CD4-positive, alpha-beta T cell treated with Interferon gamma for 1 hour (primary cell): Measurements from ENCODE around the gene SERTAD1.

Experiments
- DNase-seq: peaks from one replicate; pipeline ENCODE4 v3.0.0-alpha.2; 2020

SERTAD1 gene

DNA sequence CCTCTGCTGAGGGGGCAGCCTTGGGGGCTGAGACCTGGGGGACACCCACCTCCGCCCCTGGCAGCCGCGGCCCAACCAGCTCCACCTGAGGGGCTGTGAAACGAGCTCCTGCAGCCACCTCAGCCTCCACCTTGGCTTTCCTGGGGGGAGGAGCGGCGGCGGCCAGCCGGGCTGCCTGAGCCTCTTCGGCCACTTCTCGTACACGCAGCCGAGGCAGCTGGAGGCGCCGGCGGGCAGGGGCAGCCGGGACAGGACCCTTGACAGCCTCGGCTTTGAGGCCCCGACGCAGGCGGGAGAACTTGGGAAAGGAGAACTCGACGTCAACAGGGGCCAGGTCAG, 28.3 kb downstream of the SERTAD1 start:
- DNase-seq, result no peak

DNA sequence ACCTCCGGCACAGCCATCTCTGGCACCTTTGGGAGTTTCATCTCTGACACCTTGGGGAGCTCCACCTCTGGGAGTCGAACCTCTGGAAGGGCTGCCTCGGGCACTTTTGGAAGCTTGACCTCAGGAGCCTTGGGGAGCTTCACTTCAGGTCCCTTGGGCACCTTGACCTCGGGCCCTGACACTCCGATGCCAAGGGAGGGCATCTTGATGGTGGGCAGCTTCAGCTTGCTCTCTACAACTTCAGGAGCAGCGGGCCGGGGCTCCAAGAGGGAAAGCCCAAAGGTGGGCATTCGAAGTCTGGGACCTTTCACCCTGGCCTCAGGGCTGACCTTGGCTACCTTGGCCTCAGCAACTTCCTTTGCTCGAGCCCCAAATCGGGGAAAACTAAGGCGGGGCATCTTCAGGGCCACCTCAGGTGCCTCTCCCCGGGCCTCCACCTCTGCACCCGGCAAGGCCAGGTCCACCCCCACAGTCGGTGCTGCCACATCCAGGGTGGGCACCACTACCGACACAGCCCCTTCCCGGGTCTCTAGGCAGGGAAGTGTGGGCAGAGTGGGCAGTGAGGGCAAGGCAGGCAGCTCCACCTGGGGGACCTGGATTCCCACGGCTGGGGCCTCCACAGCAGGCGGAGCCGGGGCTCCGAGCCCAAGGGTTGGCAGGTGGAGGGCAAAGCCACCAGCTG, 28.8 kb downstream of the SERTAD1 start:
- DNase-seq, result no peak

DNA sequence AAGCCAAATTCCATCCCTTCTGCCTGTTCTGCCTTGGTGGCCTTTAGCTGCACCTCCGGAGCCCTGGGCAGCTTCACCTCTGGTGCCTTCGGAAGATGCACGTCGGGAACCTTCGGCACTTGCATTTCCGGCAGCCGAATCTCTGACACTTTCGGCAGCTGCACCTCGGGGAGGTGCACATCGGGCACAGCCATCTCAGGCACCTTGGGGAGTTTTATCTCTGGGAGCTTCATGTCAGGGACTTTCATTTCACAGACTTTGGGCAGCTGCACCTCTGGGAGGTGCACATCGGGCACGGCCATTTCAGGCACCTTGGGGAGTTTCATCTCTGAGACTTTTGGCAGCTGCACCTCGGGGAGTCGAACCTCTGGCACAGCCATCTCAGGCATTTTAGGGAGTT, 29.8 kb downstream of the SERTAD1 start:
- no peak for DNase-seq

DNA sequence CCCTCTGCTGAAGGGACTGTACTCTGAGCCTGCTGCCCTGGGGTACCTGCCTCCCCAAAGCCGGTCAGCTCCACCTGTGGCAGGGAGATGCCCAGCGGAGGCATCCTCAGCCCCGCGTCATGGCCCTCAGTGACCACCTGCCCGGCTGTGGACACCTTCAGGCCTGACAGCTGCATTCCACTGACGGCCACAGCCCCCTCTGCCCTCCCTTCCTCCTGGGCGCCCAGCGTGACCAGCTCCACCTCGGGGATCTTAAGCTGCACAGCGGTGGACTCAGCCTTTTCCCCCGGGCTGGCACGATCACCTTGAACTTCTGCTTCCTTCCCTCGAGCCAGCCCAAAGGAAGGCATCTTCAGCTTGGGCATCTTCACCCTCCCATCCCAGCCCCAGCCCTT, 31.0 kb downstream of the SERTAD1 start:
- no peak for DNase-seq

DNA sequence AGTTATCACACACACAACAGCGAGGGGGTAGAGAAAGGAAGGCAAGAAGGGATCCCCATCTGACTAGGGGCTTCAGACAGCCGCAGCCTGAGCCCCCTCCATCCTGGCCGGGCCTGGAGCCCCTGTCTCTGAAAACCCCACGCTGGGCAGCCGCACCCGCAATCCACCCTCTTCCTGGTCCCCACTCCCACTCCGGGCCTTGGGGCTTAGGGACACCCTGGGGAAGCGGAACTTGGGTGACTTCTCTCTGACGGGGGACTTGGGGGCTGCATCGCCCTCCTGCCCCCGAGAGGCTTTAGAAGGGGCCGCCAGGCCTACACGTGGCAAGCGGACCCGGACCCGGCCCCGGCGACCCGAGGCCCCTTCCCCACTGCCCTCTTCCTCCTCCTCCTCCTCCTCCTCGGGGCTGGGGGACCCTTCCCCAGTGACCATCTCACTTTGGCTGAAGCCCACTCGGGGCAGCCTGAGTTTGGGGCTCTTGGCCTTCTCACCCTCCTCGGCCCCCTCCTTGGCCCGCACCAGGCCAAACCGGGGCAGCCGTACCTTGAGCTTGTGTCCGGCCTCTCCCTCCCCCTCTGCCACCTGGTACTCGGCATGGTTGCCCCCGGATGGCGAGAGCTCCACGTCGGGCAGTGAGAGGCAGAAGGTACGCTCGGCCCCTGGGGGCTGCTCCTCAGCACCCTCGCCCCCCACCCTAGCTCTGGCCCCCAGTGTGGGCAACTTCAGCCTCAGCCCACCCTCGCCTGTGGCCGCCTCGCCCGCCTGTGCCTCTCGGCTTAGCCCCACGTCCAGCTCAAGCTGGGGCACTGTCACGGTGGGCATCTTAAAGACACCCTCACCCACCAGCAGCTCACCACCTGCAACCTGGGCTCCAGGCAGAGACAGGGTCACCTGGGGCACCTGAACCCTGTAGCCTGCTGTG, 31.6 kb downstream of the SERTAD1 start:
- no peak for DNase-seq

DNA sequence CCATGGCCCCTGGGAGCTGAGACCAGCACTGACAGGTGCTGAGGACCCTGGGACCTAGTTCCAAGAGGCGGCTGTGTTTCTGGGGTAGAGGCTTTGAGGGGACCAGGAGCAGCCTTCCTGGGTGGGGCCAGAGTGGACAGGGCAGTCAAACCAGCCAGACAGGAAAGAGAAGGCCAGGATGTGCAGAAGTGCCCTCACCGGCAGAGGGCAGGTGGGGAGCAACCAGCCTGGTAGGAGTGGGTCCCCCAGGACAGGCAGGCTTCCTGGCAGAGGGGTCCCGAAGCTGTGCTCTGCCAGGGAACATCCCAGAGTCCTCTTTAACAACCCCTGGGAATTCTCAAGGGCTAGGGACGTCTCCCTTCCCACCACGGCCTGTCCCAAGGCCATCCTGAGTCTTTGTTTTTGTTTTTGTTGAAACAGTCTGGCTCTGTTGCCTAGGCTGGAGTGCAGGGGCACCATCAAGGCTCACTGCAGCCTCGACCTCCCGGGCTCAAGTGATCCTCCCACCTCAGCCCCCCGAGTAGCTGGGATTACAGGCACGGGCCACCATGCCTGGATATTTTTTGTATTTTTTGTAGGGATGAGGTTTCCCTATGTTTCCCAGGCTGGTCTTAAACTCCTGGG, 32.8 kb downstream of the SERTAD1 start:
- no peak for DNase-seq

DNA sequence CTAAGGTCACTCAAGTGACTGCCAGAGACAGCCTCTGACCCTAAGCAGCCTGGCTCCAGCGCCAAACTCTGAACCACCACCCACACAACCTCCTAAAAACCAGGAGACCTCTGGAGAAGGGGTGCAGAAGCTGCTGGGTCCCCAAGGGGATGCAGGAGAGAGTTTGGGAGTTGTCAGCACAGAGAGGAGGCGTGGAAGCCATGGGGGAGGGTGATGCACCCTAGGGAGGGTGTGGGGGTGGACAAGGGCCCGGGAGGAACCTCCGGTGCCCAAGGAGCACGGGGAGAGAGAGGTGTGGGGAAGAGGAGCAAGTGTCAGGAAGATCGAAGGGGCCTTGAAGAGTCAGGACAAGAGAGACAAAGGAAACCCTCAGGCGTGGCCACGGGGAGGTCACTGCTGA, 33.7 kb downstream of the SERTAD1 start:
- DNase-seq, result no peak

DNA sequence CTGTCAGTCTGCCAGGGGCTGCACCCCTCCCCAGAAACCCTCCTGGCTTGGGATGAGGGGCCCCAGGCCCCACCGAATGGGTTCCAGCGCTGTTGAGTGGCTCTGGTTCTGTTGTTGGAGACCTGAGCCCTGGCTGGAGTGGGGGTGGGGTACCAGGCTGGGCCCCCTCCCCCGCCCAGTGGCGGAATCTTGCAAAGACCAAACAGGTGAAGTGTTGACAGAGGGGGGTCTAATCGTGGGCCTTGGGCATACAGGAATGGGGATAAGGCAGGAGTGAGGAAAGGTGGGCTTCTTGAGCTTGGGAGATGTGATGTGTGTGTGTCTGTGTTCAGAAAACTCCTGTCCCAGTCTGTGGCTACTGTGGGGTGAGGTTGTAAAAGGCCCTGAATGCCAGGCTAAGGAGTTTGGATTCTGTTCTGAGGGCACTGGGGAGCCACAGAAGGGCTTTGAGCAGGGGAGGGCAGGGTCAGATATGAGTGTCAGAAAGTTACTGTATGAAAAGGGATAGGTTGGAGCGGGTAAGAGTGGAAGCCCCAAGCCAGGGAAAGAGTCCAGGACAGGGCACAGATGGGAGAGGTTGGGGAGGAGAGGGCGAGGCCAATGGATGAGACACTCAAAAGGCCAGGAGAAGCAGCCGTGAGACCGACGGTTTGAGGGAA, 35.6 kb downstream of the SERTAD1 start, which contains the start of gene HIPK4:
Gene HIPK4, minus strand, starts transcription at position 98 of the 659 bp plus-strand sequence. CDS start 279 bp downstream, outside the sequence.
- no peak for DNase-seq

DNA sequence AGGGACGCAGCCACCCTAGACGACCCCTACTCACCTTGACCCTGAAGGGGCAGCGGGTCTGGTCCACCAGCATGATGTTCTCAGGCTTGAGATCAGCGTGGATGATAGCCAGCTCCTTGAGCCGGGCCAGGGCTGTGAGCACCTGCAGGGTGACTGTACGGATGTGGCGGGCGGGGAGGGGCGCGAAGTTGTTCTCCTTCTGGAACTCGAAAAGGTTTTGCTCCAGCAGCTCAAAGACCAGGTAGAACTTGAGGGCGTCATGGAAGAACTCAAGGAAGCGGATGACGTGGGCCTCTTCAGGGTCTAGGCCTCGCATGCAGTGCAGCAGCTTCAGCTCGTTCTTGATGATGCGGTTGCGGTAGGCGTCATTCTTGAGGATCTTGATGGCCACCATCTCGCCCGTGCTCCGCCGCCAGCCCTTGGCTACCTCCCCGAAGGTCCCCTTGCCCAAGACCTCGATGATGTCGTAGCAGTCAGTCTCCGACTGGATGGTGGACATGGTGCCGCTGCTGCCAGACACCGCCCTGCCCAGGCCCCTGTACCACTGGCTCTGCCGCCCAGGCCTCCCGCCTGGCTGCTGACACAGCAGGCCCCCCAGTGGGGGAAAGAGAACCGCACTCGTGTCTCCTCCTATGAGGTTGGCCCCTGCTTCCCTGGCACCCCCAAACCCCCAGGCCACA, 36.2 kb downstream of the SERTAD1 start:
- DNase-seq, result no peak

DNA sequence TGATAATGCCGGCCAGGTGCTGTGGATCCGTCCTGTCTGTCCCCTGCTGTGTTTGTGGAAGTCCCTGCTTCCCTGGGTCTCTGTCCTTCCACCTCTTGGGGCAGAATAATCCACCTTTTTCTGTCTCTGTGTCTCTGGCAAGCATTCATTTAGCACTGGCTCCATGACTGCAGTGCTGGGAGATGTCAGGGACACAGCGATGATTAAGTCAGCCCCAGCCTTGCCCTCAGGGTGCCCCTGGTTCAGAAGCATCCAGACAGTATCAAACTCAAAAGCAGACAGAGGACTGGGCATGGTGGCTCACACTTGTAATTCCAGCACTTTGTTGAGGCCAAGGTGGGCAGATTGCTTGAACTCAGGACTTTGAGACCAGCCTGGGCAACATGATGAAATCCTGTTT, 37.3 kb downstream of the SERTAD1 start:
- no peak for DNase-seq

DNA sequence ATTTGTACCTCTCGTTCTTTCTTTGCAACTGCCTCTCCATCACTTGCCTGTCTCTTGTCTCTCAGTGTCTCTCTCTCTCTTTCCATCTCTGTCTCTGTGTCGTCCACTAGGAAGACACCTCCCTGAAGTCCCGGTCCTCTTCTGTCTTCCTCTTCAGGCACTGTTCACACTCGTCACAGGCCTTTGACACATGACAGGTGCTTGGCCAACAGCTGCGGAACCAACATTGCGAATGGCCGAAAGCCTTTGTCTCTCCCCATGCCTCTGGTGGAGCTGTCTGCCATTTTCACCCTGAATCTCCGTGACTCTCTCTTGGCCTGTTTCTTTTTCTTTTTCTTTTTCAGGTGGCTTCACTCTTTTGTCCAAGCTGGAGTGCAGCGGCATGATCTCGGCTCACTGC, 38.6 kb downstream of the SERTAD1 start:
- DNase-seq, result no peak

DNA sequence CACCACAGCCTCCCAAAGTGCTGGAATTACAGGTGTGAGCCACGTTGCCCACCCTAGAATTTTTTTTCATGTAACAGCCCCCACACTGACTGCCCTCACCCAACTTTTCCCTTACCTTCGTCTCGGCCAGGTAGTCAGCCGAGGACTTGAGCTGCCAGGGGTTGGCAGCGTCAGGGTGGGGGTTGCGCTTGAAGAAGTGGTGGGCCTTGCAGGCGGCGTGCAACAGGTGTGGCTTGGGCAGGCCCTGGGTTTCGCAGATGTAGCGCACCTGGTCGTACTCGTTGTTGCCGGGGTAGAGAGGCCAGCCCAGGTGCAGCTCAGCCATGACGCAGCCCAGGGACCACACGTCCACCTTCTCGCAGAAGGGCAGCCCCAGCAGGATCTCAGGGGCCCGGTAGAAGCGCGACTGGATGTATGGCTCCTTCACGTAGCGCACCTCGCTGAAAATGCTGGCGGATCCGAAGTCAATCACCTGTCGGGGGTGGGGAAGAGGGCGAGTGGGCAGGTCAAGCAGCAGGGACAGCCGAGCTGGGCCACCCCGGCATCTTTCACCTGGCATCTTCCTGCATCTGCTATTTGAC, 42.0 kb downstream of the SERTAD1 start:
- DNase-seq, result no peak

DNA sequence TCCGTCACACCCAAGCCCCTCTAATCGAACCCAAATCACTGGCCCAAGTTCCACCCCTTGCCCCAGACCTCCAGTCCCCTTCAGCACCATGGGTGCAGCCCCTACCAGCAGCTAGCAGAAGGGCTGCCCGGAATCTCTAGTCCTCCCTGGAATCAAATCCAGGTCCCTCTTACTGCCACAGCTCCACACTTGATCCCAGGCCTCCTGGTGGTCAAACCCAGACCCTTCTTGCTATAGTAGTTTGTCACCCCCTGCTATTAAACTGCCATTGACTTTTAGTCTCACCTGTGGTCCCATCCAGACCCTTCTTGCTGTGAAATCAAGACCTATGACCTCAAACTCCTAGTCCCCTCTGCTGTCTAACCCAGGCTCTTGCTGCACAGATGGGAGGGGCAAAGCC, 44.5 kb downstream of the SERTAD1 start:
- DNase-seq, result no peak

DNA sequence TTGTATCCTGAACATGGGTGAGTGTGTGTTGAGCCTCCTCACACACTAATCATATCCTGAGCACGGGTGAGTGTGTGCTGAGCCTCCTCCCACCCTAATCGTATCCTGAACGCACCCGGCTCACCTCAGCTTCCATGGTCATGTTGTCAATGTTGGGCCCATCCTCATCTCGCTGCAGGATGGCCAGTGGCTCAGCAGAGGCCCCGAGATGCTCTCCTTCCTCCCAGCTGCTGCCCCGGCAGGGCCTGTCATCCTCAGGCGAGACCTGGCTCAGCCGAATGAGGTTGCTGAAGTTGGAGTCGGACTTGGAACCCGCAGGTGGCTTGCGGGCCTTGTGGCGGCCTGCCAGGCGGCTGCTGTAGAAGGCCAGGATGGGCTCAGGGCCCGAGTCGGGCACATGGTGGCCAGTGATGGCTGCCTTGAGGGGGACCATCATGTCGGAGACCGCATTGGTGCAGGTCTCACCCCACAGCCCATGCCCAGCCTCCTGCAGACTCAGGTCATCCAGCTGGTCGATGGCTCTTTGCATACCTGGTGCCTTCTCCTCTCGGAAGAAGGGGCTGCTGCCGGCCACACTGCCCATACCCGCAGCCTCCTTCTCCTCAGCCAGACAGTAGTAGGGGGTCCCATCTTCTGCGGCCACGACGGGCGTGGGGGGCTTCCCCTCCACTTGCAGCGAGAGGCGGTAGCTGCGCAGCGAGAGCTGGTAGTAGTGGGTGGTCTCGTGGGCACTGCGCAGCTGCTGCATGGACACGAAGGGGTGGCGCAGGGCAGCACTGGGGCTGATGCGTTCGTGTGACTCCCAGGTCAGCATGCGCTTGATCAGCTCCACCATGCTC, 45.4 kb downstream of the SERTAD1 start:
- no peak for DNase-seq

DNA sequence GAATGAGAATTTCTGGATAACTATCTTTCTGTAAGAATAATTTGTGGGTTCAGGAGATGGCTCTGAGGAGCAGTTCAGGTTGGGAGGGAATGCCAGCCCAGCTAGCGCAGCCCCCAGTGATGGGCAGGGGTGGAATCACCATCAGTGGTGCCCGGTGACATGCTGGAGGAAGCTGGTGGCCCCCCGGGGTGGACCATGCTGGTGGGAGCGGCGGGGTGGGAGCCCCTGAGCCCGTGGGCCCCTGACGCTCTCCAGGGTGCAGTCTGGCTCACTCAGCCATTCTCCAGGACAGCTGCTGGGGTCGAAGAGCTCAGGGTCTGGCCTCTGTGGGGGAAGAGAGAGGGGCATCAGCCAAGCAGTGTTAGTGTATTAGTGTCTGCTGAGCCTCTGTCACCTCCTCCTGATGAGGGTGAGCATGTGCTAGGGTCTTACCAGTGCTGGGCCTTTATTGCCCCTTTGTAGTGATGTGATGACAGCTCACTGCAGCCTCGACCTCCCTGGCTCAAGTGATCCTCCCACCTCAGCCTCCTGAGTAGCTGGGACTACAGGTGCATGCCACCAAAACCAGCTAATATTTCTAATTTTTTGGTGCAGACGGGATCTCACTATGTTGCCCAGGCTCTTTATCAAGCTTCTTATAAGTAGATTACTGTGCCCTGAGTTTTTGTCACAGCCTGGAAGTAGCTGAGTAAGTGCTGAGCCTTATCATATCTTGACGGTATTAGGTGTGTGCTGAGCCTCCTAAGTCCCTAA, 46.2 kb downstream of the SERTAD1 start:
- DNase-seq, result no peak

DNA sequence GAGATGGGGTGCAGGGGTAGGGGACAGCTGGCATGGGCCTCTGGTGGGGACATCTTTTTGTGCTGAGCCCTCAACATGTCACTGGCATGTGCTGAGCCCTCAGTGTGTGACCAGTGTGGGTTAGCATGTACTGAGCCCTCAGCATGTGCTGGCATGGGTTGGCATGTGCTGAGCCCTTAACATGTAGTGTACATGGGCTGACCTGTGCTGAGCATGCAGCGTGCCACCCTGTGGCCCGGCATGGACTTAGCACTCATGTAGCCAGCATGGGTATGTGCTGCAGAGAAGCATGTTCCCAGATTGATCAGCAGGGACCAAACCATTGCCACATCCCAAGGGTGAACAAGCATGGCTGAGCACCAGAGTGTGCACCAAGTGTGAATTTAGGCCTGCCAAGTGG, 47.3 kb downstream of the SERTAD1 start:
- no peak for DNase-seq

DNA sequence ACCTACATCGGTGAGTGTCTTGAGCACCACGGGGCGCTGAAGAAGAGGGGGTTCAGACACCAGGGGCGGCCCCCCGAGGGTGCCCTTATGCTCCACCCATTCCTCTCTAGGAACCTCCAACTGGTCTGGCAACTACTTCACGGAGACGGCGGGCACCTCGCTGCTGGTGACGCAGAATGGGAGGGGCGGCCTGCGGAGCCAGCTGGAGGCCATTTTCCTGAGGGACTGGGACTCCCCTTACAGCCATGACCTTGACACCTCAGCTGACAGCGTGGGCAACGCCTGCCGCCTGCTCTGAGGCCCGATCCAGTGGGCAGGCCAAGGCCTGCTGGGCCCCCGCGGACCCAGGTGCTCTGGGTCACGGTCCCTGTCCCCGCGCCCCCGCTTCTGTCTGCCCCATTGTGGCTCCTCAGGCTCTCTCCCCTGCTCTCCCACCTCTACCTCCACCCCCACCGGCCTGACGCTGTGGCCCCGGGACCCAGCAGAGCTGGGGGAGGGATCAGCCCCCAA, 47.9 kb downstream of the SERTAD1 start:
- no peak for DNase-seq

DNA sequence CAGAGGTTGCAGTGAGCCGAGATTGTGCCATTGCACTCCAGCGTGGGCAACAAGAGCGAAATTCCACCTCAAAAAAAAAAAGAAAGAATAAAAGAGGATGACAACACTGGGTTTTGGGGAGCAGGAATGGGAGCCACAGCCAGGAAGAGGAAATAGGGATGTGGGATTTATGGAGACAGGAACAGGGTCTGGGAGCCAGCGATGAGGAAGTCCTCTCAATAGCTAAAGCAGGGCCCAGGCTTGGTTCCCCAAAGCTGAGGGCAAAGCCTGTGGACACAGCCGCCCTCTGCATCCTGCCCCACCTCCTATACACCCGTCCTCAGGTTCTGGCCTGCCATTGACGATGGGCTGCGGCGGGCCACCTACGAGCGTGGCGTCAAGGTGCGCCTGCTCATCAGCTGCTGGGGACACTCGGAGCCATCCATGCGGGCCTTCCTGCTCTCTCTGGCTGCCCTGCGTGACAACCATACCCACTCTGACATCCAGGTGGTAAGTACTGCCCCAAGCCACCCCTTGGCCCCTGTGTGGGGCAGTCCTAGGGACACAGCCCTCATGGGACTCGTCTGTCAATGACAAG, 49.4 kb downstream of the SERTAD1 start:
- DNase-seq, result no peak

DNA sequence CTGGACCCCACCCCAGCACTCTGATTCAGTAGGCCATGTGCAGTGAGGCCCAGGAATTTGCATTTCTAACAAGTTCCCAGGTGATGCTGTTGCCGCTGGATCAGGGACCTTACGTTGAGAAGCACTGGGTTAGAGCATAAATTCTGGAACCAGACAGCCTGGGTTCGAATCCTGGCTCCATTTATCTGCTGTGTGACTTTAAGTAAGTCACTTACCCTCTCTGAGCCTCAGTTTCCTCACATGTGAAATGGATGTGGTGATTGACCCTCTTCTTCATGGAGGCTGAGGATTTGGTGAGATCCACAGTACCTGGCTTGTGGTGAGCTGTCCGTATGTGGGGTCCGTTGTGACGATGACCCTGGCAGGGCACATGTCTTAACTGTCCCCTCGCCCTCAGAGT, 51.7 kb downstream of the SERTAD1 start:
- DNase-seq, result no peak

DNA sequence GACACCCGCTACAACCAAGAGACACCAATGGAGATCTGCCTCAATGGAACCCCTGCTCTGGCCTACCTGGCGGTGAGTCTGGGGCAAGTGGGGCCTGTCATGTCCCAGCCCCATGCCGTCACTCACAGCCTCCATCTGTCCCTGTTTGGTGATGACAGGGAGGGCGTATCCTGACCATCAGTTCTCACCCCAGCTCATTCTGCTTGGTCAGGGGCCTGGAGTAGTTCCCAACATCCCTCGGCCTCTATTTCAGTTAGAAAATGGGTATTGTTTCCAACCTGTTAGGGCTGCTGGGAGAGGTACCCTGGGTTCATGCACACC, 54.0 kb downstream of the SERTAD1 start:
- no peak for DNase-seq
